ENCODE data around the gene STRAP.

DNA sequence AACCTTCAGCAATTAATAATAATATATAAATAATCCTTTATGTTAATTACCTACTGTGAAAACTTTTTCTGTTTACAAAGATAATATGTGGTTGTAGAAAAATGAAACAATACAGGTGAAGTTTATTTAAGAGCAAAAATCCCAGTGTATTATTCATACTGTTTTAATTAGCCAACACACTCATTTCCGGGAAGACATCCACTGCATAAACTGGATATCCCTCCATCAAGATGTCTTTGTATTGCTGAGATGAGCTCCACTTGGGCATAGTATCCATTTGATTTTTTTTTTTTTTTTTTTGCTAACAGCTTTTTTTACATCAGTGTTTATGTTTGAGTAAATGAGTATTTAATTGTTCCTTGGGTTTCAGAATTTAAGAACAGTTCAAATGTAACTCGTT, 15.2 kb downstream of the STRAP start:
- TF ChIP-seq, protein P1, sequence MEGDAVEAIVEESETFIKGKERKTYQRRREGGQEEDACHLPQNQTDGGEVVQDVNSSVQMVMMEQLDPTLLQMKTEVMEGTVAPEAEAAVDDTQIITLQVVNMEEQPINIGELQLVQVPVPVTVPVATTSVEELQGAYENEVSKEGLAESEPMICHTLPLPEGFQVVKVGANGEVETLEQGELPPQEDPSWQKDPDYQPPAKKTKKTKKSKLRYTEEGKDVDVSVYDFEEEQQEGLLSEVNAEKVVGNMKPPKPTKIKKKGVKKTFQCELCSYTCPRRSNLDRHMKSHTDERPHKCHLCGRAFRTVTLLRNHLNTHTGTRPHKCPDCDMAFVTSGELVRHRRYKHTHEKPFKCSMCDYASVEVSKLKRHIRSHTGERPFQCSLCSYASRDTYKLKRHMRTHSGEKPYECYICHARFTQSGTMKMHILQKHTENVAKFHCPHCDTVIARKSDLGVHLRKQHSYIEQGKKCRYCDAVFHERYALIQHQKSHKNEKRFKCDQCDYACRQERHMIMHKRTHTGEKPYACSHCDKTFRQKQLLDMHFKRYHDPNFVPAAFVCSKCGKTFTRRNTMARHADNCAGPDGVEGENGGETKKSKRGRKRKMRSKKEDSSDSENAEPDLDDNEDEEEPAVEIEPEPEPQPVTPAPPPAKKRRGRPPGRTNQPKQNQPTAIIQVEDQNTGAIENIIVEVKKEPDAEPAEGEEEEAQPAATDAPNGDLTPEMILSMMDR (IDR thresholded peaks at IDR 0.05; ENCODE audit: low read depth, low read length, missing input control): no peak
- TF ChIP-seq MAX (IDR thresholded peaks at IDR 0.05) (no peak), JUND (IDR thresholded peaks at IDR 0.05) (no peak), GABPA (IDR thresholded peaks at IDR 0.05 in 1 of 2, conservative IDR thresholded peaks at IDR 0.05 in 1 of 2) (no peak), TAF1 (conservative IDR thresholded peaks at IDR 0.05) (no peak), RAD21 (IDR thresholded peaks at IDR 0.05) (no peak), REST (IDR thresholded peaks at IDR 0.05) (no peak)
- TF ChIP-seq, protein P2, sequence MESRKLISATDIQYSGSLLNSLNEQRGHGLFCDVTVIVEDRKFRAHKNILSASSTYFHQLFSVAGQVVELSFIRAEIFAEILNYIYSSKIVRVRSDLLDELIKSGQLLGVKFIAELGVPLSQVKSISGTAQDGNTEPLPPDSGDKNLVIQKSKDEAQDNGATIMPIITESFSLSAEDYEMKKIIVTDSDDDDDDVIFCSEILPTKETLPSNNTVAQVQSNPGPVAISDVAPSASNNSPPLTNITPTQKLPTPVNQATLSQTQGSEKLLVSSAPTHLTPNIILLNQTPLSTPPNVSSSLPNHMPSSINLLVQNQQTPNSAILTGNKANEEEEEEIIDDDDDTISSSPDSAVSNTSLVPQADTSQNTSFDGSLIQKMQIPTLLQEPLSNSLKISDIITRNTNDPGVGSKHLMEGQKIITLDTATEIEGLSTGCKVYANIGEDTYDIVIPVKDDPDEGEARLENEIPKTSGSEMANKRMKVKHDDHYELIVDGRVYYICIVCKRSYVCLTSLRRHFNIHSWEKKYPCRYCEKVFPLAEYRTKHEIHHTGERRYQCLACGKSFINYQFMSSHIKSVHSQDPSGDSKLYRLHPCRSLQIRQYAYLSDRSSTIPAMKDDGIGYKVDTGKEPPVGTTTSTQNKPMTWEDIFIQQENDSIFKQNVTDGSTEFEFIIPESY (IDR thresholded peaks at IDR 0.05): no peak

All from liver (tissue), 3 donors.